GM15510 (cell line): ENCODE results near the gene NRTN.

ENCODE experiments used
- POLR2A ChIP-seq: IDR thresholded peaks from 3 replicates; pipeline ENCODE4 v1.6.1; 2011; ENCODE audit warnings: borderline replicate concordance; ENCODE audit not compliant: insufficient read length; ENCODE audit errors: extremely low read depth

NRTN gene

DNA sequence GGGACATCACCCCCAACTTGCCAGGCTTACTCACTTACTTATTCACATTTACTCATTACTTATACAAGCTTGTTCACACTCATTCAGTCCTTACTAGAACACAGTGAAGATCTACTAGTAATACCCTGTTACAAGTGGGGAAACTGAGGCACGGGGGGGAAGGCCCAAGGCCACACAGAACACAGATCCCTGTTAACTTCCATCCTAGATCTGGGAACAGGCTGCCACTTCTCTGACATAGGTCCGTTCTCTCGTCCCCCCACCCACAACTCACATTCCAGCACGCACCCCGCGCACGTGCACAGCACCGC lies 1.5 kb upstream of the NRTN start:
- TF ChIP-seq POLR2A = no peak

DNA sequence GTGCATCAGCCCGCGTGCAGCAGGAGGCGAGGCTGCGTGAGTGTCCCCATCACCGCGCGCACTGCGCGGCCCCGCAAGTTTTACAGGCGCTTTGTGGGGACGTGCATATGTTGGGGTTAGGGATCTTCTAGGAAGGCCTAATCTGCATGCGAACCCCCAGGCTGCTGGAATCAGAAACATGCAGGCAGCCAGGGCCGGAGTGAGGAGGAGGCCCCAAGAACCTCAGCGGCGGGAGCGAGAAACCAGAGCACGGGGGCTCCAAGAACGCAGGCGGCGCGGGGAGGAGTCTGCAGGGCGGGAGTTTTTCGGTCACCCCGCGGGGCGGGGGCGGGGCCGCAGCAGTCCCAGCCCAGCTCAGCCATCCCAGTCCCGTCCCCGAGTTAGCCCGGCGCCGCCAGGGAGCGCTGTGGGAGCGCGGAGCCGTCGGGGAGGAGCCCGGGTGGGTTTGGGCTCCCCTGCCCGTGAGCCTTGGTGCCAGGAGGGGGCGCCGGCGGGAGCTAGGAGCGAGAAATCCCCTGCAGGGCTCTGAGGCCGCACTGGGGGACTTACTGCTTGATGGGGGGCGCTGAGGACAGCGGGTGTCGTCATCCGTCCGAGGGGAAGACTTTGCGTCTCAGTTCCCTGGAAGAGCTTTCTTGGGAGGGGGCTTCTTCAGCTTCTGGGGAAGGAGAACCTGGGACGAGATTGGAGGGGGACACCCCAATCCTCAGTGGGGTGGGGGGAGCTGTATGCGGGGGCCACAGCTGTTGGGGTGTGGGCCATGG lies 933 bp upstream of the NRTN start:
- TF ChIP-seq POLR2A = no peak

- TF ChIP-seq POLR2A = no peak
These were observed 730 bp downstream of the NRTN start for GRCh38 chr19:5805462-5806132.

- no peak for TF ChIP-seq POLR2A
These were observed 1.2 kb downstream of the NRTN start for GRCh38 chr19:5806133-5806489.

DNA sequence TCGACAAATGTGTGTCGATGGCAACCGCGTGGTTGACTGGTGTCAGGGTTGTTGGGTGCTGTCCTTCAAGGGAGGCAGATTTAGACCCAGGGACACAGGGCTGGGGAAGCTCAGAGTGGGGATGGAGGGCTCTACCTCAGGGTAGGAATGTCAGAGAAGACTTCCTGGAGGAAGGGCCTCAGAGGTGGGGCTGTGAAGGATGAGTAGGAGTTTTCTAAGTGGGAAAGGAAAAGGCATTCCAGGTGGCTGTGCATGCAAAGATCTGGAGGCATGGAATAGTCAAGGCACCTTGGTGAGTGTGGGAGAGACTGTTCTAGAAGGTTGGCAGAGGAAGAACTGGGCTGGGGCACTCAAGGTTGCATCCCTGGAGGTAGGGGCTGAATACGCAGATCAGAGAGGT lies 2.0 kb downstream of the NRTN start:
- no peak for TF ChIP-seq POLR2A

- no peak for TF ChIP-seq POLR2A
These were observed 3.4 kb downstream of the NRTN start for GRCh38 chr19:5808120-5808816.

DNA sequence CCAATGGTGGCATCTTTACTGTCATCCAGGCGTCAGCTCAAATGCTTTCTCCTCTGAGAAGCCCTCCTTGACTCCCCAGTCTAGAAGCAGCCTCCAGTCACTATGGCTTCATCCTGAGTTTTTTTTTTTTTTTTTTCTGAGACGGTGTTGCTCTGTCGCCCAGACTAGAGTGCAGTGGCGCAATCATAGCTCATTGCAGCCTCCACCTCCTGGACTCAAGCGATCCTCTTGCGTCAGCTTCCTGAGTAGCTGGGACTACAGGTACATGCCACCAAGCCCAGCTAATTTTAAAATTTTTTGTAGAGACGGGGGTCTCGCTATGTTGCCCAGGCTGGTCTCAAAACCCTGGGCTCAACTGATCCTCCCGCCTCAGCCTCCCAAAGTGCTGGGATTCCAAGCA lies 4.2 kb downstream of the NRTN start:
- TF ChIP-seq POLR2A = no peak

DNA sequence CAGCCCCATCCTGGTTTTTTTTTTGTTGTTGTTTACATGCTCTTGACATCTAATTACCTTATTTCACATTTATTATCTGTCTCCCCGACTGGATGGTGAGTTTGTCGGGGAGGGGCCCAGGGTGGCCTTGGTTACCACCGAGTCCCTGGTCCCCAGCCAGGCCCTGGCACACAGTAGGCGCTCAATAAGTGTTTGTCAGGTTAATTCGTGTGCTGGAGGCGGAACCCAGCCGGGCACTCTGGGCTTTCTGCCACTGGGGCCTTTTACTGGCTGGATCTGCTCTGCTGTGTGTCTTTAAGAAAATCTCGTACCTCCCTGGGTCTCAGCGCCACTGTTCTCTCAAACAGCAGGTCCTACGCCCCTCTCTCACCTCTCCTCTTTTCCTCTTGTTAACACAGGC lies 4.6 kb downstream of the NRTN start:
- TF ChIP-seq POLR2A = no peak

- no peak for TF ChIP-seq POLR2A
These were observed 6.2 kb downstream of the NRTN start for GRCh38 chr19:5811117-5811516.

GRCh38 chr19:5814123-5814851 lies 9.4 kb downstream of the NRTN start:
- TF ChIP-seq POLR2A = no peak

DNA sequence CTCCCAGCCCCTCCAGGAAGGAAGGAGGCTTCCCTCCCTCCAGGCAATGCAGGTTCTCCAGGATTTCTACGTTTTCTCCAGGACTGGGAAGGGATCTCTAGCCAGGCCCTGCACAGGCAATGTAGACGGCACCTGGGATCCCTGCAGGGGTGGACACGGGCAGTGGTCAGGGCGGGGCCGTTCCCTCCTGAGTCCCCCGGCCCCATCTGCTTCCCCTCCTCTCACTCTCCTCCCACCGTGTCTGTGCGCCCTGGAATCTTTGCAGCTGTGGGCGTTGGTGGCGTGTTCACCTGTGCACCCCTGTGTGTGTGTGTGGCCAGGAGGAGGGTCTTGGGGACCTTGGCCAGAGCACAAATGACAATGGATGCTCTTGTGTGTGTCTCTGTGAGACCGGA lies 10.0 kb downstream of the NRTN start:
- TF ChIP-seq POLR2A = no peak

DNA sequence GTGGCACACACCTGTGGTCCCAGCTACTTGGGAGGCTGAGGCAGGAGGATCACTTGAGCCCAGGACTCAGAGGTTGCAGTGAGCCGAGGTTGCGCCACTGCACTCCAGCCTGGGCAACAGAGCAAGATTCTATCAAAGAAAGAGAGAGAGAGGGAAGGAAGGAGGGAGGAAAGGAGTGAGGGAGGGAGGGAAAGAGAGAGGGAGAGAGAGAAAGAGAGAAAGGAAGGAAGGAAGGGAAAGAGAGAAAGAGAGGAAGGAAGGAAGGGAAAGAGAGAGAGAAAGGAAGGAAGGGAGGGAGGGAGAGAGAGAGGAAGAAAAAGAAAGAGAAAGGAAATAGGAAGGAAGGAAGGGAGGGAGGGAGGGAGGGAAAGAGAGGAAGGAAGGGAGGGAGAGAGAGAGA lies 12.4 kb downstream of the NRTN start:
- TF ChIP-seq POLR2A = no peak

GRCh38 chr19:5818594-5818993 lies 13.7 kb downstream of the NRTN start:
- no peak for TF ChIP-seq POLR2A

DNA sequence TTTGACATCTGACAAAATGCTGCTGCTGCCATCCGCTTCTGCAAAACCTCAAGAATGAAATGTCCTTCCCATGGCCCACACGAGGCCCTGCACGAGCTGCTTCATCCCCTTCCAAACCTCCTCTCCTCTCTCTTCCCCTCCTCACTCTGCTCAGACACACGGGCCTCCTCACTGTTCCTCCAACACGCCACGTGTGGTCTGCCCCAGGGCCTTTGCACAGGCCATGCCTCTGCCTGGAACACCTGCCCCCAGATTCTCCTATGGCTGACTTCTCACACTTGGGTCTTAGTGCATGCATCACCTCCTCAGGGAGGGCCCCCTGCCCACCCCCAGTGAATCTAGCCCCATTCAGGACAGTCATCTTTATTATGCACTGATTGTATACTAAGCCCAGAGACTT lies 15.9 kb downstream of the NRTN start:
- TF ChIP-seq POLR2A = no peak

DNA sequence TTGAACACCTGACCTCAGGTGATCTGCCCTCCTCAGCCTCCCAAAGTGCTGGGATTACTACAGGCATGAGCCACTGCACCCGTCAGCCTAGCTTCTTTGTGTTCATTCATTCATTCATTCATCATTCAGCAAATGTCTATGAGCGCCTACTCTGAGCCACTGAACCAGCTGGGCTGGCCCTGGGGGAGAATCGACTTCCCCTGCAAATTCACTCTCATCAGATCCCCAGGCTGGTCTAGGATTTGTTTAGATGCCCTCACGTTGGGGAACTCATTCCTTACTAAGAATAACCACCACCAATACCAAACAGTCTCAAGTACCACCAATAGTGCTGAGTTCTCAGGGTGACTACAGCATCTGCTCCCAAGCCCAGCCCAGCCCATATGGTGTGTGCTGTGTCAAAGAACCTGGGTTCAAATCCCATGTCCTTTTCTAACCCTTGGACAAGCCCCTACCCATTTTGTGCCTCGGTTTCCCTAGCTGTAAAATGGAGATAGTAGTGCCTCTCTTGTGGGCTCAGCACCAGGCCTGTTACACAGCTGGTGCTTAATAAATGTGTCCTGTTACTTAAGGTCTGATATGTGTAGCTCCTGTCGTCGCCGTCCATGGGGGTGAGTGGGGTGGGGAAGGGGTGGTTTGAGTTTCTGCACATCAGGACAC lies 16.8 kb downstream of the NRTN start:
- TF ChIP-seq POLR2A = no peak
